ENCODE data around the gene PCBD2.
"Not testable (repeated sequence)": the region's sequence is repeated elsewhere in the genome, so short reads cannot be mapped to it uniquely, and the experiment has no call there.

PCBD2 gene

DNA sequence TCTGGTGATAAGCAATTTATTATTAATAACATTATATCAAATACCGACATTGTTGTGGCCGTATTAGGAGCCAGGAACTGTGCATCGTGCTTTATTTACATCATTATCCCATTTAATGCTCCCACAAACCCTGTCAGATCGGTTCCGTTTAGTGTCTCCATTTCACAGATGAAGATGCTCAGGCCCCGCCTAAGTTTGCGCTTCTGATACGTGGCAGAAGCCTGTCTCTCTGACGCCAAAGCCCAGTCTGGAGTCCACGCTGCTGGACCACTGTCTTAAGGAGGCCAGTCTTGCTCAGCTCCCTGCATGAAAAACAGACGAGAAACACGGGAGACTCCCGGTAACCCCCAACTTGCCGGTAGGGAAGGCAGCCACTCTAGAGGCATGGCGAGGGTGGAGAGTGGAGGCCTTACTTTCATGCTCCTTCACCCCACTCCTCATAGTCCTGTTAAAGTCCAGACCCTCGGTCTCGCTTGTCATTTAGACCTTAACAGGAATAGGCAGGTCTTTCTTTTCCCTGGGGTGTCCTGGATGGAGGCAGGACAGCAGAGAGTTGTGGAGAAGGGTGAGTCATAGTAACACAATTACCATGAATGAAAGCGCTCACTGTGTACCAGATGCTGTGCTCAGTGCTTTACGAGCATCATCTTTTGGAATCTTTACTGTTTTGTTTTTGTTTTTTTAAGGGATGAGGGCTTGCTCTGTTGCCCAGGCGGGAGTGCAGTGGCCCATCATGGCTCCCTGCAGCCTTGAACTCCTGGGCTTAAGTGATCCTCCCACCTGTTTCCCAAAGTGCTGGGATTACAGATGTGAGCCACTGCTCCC lies 29.9 kb upstream of the PCBD2 start:
- ChIA-PET POLR2A (interaction anchor here (0.9 to 2.2 kb wide), 3 partner anchors 16 to 30 kb away, joined by 4 to 8 read pairs (median 5); partner anchors contain the start of gene PCBD2), CTCF (no interaction called here)
- peak; percentile 57 for DNase-seq (ENCODE audit: low read depth, low spot score)
- TF ChIP-seq, protein P1, sequence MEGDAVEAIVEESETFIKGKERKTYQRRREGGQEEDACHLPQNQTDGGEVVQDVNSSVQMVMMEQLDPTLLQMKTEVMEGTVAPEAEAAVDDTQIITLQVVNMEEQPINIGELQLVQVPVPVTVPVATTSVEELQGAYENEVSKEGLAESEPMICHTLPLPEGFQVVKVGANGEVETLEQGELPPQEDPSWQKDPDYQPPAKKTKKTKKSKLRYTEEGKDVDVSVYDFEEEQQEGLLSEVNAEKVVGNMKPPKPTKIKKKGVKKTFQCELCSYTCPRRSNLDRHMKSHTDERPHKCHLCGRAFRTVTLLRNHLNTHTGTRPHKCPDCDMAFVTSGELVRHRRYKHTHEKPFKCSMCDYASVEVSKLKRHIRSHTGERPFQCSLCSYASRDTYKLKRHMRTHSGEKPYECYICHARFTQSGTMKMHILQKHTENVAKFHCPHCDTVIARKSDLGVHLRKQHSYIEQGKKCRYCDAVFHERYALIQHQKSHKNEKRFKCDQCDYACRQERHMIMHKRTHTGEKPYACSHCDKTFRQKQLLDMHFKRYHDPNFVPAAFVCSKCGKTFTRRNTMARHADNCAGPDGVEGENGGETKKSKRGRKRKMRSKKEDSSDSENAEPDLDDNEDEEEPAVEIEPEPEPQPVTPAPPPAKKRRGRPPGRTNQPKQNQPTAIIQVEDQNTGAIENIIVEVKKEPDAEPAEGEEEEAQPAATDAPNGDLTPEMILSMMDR (IDR thresholded peaks at IDR 0.05; ENCODE audit: insufficient read depth, low read length, missing control alignments), result no peak
- peak overlapping the region; percentile 93 for H3K4me3 ChIP-seq (ENCODE audit: low read depth, low read length)

DNA sequence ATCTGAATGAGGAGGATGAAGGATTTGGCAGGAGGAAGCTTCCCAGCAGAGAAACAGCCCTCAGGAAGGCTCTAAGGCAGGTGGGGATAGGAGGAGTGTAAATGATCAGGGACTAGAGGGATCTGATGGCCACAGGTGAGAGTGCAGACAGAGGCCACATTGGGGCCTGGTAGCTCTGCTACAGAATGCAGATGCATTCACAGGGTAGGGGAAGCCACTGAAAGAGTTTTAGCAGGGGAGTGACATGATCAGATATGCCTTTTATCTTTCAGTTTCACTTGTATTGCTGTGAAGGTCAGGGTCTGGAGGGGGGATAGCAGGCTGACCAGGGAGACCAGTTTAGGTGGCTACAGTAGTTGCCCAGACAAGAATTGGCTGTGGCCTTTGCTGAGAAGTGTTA lies 27.8 kb upstream of the PCBD2 start:
- CTCF ChIA-PET, result no interaction called here
- TF ChIP-seq, protein P1 (IDR thresholded peaks at IDR 0.05; ENCODE audit: insufficient read depth, low read length, missing control alignments), result no peak
- no peak overlapping the region for H3K4me3 ChIP-seq (ENCODE audit: low read depth, low read length)
- DNase-seq (ENCODE audit: low read depth, low spot score), result no peak
- POLR2A ChIA-PET, result interaction anchor here (0.6 kb wide), 1 partner anchor 13 kb away, joined by 5 read pairs; no protein-coding TSS in a partner anchor

DNA sequence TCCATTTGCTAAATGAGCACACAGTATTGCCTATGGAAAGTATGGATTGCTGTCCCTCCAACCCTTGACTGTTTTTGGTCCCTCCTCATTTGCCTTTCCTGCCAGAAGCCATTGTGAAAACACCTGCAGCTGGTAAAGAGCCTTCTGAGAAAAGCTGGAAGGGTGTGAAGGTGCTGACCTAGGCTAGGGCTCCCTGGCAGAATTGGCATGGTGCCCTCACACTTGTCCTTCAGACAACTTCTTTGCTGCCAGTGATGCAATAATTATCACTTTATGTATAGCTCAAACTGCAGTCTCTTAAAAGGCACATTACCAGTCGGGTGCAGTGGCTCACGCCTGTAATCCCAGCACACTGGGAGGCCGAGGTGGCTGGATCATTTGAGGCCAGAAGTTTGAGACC lies 26.5 kb upstream of the PCBD2 start:
- no peak overlapping the region for H3K4me3 ChIP-seq (ENCODE audit: low read depth, low read length)
- ChIA-PET CTCF (interaction anchor here (1.0 kb wide), 1 partner anchor 26 kb away, joined by 4 read pairs; the partner anchor contains the start of gene PCBD2), POLR2A (no interaction called here)
- no peak for DNase-seq (ENCODE audit: low read depth, low spot score)
- TF ChIP-seq, protein P1 (IDR thresholded peaks at IDR 0.05; ENCODE audit: insufficient read depth, low read length, missing control alignments), result no peak

DNA sequence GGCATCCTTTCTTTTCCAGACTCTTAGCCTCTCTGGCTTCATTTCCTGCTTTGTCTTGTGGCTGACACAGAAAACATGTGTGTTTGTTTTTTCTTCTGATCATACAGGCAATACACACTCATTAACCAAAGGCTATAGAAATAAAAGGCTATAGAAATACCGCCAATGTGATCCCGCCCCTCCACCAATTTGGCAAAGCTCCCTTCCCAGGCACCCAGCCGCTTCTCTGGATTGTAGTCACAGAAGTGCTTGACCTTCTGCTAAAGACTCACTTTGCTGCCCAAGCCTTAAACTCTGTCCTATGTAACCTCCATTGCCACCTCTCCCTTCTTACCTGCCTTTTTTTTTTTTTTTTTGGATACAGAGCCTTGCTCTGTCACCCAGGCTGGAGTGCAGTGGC lies 25.5 kb upstream of the PCBD2 start:
- TF ChIP-seq, protein P1 (IDR thresholded peaks at IDR 0.05; ENCODE audit: insufficient read depth, low read length, missing control alignments), result no peak
- ChIA-PET POLR2A (interaction anchor here (0.9 kb wide), 1 partner anchor 34 kb away, joined by 3 read pairs; the partner anchor contains the start of gene C5orf24), CTCF (interaction anchor here (2.4 kb wide), 1 partner anchor 25 kb away, joined by 9 read pairs; the partner anchor contains the start of gene PCBD2)
- no peak for DNase-seq (ENCODE audit: low read depth, low spot score)
- H3K4me3 ChIP-seq (ENCODE audit: low read depth, low read length), result no peak overlapping the region

DNA sequence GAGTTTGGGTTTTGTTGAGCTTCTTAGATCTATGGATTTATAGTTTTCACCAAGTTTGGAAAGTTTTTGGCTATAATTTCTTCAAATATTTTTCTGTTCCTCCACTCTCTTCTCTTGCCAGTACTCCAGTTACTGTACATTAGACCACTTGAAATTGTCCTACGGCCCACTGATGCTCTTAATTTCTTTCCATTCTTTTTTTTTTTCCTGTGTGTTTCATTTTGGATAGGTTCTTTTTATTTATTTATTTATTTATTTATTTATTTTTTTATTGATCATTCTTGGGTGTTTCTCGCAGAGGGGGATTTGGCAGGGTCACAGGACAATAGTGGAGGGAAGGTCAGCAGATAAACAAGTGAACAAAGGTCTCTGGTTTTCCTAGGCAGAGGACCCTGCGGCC lies 24.0 kb upstream of the PCBD2 start:
- CTCF ChIA-PET, result interaction anchor here (0.6 to 2.4 kb wide), 2 partner anchors 24 to 26 kb away, joined by 3 to 9 read pairs; partner anchors contain the start of gene PCBD2

GRCh38 chr5:134881711-134882110 lies 23.2 kb upstream of the PCBD2 start:
- POLR2A ChIA-PET; H3K4me3 ChIP-seq (ENCODE audit: low read depth, low read length); DNase-seq (ENCODE audit: low read depth, low spot score): not testable (repeated sequence)
- CTCF ChIA-PET, result interaction anchor here (2.4 kb wide), 1 partner anchor 23 kb away, joined by 9 read pairs; the partner anchor contains the start of gene PCBD2

More for the DNA sequence above, 24.0 kb upstream of the PCBD2 start:
- POLR2A ChIA-PET; DNase-seq (ENCODE audit: low read depth, low spot score); H3K4me3 ChIP-seq (ENCODE audit: low read depth, low read length): not testable (repeated sequence)

- POLR2A ChIA-PET, result no interaction called here
- TF ChIP-seq, protein P1 (IDR thresholded peaks at IDR 0.05; ENCODE audit: insufficient read depth, low read length, missing control alignments), result no peak
- CTCF ChIA-PET, result interaction anchor here (3.5 kb wide), 1 partner anchor 17 kb away, joined by 23 read pairs; the partner anchor contains the start of gene PCBD2
- H3K4me3 ChIP-seq (ENCODE audit: low read depth, low read length), result no peak overlapping the region
- DNase-seq (ENCODE audit: low read depth, low spot score), result no peak
Observed at GRCh38 chr5:134887593-134888159, 17.3 kb upstream of the PCBD2 start.
